HUES64 (cell line): ENCODE results near the gene OR2A2.

Experiments used
- H3K27ac ChIP-seq: 2 replicates; pipeline ENCODE4 v1.7.0; 2013; ENCODE audit warnings: low read depth, low read length, inconsistent platforms
- H3K27me3 ChIP-seq: 2 replicates; pipeline ENCODE4 v1.6.1; 2013; ENCODE audit warnings: mild to moderate bottlenecking, low read length; ENCODE audit not compliant: insufficient read depth
- H3K36me3 ChIP-seq: 2 replicates; pipeline ENCODE4 v1.6.1; 2013; ENCODE audit warnings: mild to moderate bottlenecking, low read length; ENCODE audit not compliant: insufficient read depth
- H3K4me1 ChIP-seq: 2 replicates; pipeline ENCODE4 v1.6.1; 2013; ENCODE audit warnings: mild to moderate bottlenecking, low read length, moderate library complexity; ENCODE audit not compliant: insufficient read depth
- H3K4me3 ChIP-seq: 2 replicates; pipeline ENCODE4 v1.5.1; 2013; ENCODE audit warnings: mild to moderate bottlenecking, low read length, moderate library complexity
- H3K9ac ChIP-seq: 2 replicates; pipeline ENCODE4 v1.6.1; 2013; ENCODE audit warnings: mild to moderate bottlenecking, low read depth, low read length
- H3K9me3 ChIP-seq: 2 replicates; pipeline ENCODE4 v1.6.1; 2013; ENCODE audit warnings: low read depth, low read length; ENCODE audit not compliant: insufficient read depth
- WGBS: fragments of 150-250, 120-280 bp; methylation state at CpG from one replicate; pipeline ENCODE4 v1.1.7; 2013; ENCODE audit warnings: missing lambda C conversion rate; 5-methylcytosine and 5-hydroxymethylcytosine counted together

The OR2A2 gene

DNA sequence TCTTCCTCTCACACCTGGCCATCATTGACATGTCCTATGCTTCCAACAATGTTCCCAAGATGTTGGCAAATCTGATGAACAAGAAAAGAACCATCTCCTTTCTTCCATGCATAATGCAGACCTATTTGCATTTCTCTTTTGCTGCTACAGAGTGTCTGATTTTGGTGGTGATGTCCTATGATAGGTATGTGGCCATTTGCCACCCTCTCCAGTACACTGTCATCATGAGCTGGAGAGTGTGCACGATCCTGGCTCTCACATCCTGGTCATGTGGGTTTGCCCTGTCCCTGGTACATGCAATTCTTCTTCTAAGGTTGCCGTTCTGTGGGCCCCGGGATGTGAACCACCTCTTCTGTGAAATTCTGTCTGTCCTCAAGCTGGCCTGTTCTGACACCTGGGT, 32.8 kb downstream of the OR2A2 start:
- Histone ChIP-seq H3K9ac (no peak overlapping the region), H3K36me3 (no peaks in the 10 kb centered on the region), H3K27ac (no peak overlapping the region), H3K4me1 (no peaks in the 10 kb centered on the region), H3K27me3 (no peaks in the 10 kb centered on the region), H3K9me3 (no peaks in the 10 kb centered on the region), H3K4me3 (no peak overlapping the region)
- 92% methylated on average over 3 of the region's 3 CpGs for WGBS

DNA sequence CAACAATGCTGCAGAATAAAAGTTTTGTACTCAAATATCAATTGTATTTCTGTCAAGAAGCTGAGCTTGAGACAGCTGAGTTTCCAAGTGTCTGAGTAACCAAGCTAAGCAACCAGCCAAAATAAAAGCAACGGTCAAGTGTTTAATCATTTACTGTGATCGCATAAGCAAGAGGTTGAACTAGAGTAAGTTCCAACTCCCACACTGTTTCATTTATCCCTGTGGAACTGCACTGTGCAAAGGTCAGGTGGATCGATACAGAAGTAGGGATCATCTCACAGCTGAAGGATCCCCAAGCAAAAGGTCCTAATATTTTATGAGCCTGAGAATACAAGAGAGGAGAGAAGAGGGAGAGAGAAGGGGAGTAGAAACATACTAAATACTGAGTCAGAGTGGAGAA, 35.0 kb downstream of the OR2A2 start:
- Histone ChIP-seq H3K27ac (no peak overlapping the region), H3K36me3 (no peaks in the 10 kb centered on the region), H3K4me3 (no peak overlapping the region), H3K27me3 (no peaks in the 10 kb centered on the region), H3K9me3 (peaks cover 20% of the 10 kb centered on the region), H3K4me1 (no peaks in the 10 kb centered on the region), H3K9ac (no peak overlapping the region)
- WGBS = 97% methylated on average over 3 of the region's 3 CpGs

DNA sequence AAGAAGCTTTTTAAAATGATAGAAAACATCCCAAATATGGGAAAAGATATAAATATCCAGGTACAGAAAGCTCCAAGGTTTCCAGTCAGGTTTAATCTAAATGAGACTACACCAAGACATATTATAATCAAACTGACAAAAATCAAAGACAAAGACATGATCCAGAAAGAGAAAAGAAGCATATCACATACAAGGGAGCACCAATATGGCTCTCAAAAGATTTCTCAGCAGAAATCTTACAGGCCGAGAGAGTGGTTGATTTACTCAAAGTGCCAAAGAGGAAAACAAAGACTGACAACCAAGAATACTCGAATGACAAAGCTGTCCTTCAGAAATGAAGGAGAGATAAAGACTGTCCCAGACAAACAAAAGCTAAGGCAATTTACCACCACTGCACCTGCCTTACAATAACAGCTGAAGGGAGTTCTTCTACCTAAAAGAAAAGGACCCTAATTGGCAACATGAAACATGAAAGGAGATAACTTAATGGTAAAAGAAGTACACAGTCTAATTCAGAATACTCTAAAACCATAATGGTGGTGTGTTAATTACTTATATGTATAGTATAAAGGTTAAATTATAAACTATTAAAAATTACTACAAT, 38.9 kb downstream of the OR2A2 start:
- H3K9me3 ChIP-seq = peaks cover 34% of the 10 kb centered on the region
- 96% methylated on average over 2 of the region's 2 CpGs for WGBS
- no peak overlapping the region for H3K9ac ChIP-seq
- no peak overlapping the region for H3K27ac ChIP-seq
- no peaks in the 10 kb centered on the region for H3K27me3 ChIP-seq
- no peaks in the 10 kb centered on the region for H3K36me3 ChIP-seq
- H3K4me1 ChIP-seq = no peaks in the 10 kb centered on the region
- no peak overlapping the region for H3K4me3 ChIP-seq

DNA sequence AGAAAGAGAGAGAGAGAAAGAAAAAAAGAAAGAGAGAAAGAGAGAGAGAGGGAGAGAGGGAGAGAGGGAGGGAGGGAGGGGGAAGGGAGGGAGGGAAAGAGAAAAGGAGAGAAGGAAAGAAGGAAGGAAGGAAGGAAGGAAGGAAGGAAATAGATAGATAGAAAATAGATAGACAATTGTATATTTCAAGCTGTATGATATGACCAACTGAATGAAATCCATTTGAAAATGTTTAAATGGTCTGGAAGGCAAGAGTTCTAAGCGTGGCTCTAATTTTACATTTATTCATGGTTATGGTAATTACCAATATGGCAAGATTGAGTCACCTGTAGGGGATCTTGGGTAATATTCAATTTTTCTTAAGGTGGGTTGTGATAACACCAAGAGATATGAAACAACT, 49.5 kb downstream of the OR2A2 start:
- Histone ChIP-seq H3K9ac (no peak overlapping the region), H3K36me3 (no peaks in the 10 kb centered on the region), H3K27ac (no peak overlapping the region), H3K4me1 (no peaks in the 10 kb centered on the region), H3K4me3 (no peak overlapping the region), H3K27me3 (no peaks in the 10 kb centered on the region), H3K9me3 (no peaks in the 10 kb centered on the region)
- 100% methylated on average over 1 of the region's 1 CpG for WGBS
